HEK293T (cell line): ENCODE data around the gene MANEA.

Experiments used
- CTCF ChIA-PET: fragments of 350-600 bp; formaldehyde crosslinking; extraction: SDS; loops from one replicate; lab custom pipeline; 2021; ENCODE audit warnings: antibody characterized with exemption, inconsistent platforms; lab: Yijun Ruan, JAX
- POLR2A ChIA-PET: fragments of 350-600 bp; formaldehyde crosslinking; extraction: SDS; loops from one replicate; lab custom pipeline; 2020; ENCODE audit warnings: antibody characterized with exemption, inconsistent platforms; lab: Yijun Ruan, JAX
- DNase-seq: peaks from one replicate; pipeline ENCODE4 v3.0.0; 2012; ENCODE audit warnings: mixed read lengths; ENCODE audit errors: extremely low spot score
- ARNT ChIP-seq: fragments of 450-650 bp; IDR thresholded peaks from 2 replicates; pipeline ENCODE4 v1.6.1; 2017; ENCODE audit warnings: mild to moderate bottlenecking
- BHLHE40 ChIP-seq: fragments of 450-650 bp; IDR thresholded peaks from 2 replicates; pipeline ENCODE4 v1.6.1; 2016; ENCODE audit warnings: mild to moderate bottlenecking, moderate library complexity, borderline replicate concordance
- CTBP1 ChIP-seq: fragments of 450-650 bp; IDR thresholded peaks from 2 replicates; pipeline ENCODE4 v1.6.1; 2016; ENCODE audit warnings: borderline replicate concordance
- ELF4 ChIP-seq: fragments of 450-650 bp; IDR thresholded peaks from 2 replicates; pipeline ENCODE4 v1.6.1; 2017; ENCODE audit warnings: antibody characterized with exemption
- FOXA1 ChIP-seq: fragments of 450-650 bp; IDR thresholded peaks from 2 replicates; pipeline ENCODE4 v1.6.1; 2016; ENCODE audit warnings: mild to moderate bottlenecking
- FOXK2 ChIP-seq: fragments of 450-650 bp; IDR thresholded peaks from 2 replicates; pipeline ENCODE4 v1.6.1; 2016; ENCODE audit warnings: mild to moderate bottlenecking
- FOXM1 ChIP-seq: fragments of 450-650 bp; IDR thresholded peaks from 2 replicates; pipeline ENCODE4 v1.6.1; 2017; ENCODE audit warnings: mild to moderate bottlenecking, borderline replicate concordance
- HDGF ChIP-seq: fragments of 450-650 bp; IDR thresholded peaks from 2 replicates; pipeline ENCODE4 v1.6.1; 2017; ENCODE audit warnings: antibody characterized with exemption, borderline replicate concordance
- L3MBTL2 ChIP-seq: fragments of 450-650 bp; conservative IDR thresholded peaks from 2 replicates; pipeline ENCODE4 v1.6.1; 2016; ENCODE audit warnings: mild to moderate bottlenecking
- LEF1 ChIP-seq: fragments of 450-650 bp; IDR thresholded peaks from 2 replicates; pipeline ENCODE4 v1.6.1; 2017; ENCODE audit warnings: mild to moderate bottlenecking, borderline replicate concordance
- NFRKB ChIP-seq: fragments of 450-650 bp; IDR thresholded peaks from 2 replicates; pipeline ENCODE4 v1.6.1; 2016; ENCODE audit warnings: mild to moderate bottlenecking, moderate library complexity
- PKNOX1 ChIP-seq: fragments of 450-650 bp; IDR thresholded peaks from 2 replicates; pipeline ENCODE4 v1.6.1; 2016
- SP1 ChIP-seq: fragments of 450-650 bp; IDR thresholded peaks from 2 replicates; pipeline ENCODE4 v1.6.1; 2017
- SUZ12 ChIP-seq: fragments of 450-650 bp; IDR thresholded peaks from 2 replicates; pipeline ENCODE4 v1.6.1; 2016; ENCODE audit warnings: mild to moderate bottlenecking
- TARDBP ChIP-seq: fragments of 450-650 bp; IDR thresholded peaks from 2 replicates; pipeline ENCODE4 v1.6.1; 2016
- ZNF384 ChIP-seq: fragments of 450-650 bp; IDR thresholded peaks from 2 replicates; pipeline ENCODE4 v1.6.1; 2016

Gene MANEA

DNA sequence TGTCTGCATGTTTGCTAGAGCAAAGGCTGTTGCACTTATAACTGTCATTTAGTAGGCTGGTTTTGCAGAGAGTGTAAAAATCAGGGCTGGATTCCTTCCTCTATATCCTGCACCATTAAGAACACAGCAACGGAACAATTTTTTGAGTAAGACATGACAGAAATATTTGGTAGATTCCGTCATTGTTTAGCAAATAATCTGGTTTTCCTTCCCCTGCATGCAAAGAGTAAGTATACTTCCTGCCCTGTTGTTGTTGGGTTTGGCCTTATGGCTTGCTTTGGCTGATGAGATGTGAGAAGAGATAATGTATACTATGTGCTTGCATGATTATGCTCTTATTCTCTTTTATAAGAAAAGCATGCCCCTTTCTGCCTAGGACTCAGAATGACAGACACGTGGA is 23.8 kb downstream of the MANEA start:
- no peak for TF ChIP-seq L3MBTL2
- no peak for TF ChIP-seq ZNF384
- no peak for TF ChIP-seq FOXM1
- TF ChIP-seq FOXK2, result no peak
- TF ChIP-seq LEF1, result no peak
- CTCF ChIA-PET, result interaction anchor here (0.7 kb wide), 1 partner anchor 39 kb away, joined by 5 read pairs; no protein-coding TSS in a partner anchor
- DNase-seq, result no peak

GRCh38 chr6:95614094-95614493 is 36.8 kb downstream of the MANEA start:
- no peak for DNase-seq
- TF ChIP-seq FOXM1, result no peak
- TF ChIP-seq FOXK2, result no peak
- TF ChIP-seq SP1, result no peak
- TF ChIP-seq NFRKB, result no peak
- TF ChIP-seq L3MBTL2, result no peak
- no peak for TF ChIP-seq SUZ12
- no peak for TF ChIP-seq ELF4
- POLR2A ChIA-PET, result no interaction called here
- CTCF ChIA-PET, result no interaction called here

More for the DNA sequence above, 23.8 kb downstream of the MANEA start:
- POLR2A ChIA-PET, result no interaction called here

- CTCF ChIA-PET, result no interaction called here
- DNase-seq, result no peak
- POLR2A ChIA-PET, result no interaction called here
- TF ChIP-seq HDGF, result no peak
- no peak for TF ChIP-seq PKNOX1
- no peak for TF ChIP-seq ARNT
- no peak for TF ChIP-seq SP1
- no peak for TF ChIP-seq TARDBP
- TF ChIP-seq LEF1, result no peak
- TF ChIP-seq FOXA1, result no peak
- TF ChIP-seq SUZ12, result no peak
- TF ChIP-seq FOXM1, result no peak
Measured at GRCh38 chr6:95629551-95629950, 52.2 kb downstream of the MANEA start.

DNA sequence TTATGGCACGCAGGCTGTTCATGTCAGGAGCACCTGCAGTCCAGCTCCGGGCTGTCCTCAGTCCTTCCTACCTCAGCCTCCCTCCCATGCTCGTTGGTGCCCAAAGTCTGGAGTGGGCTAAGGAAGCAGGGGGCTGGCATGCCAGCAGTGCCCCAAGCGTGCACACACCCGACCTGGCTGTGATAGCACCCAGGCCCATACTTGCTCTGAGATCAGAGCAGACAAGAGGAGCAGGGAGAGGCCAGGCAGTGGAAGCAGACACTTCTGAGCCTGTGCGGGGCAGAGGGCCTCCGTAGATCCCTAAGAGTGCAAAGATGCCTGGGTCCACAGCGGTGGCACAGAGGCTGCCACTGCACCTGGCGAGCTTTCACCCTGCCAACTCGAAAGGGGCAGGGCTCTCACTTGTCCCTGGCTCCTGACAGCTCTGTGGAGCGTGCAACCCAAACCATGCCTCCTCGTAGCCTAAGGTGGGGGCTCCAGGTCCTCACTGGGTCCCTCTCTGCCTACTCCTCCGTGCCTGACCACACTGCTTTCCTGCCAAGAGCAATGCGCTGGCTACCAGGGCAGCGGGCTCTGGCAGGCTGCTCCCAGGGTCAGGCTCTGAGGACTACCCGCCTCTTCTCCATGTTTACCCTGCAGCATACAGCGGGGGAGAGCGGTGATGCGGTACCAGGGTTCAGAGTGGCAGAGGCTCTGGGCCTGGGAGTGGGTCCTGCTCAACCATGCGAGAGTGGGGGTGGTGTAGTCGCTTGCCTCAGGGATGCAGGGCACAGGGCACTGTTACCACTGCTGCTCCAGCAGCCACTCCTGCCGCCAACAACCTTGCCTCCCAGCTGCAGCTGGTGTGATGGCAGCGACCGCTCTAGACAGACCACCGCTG is 59.5 kb downstream of the MANEA start:
- no peak for DNase-seq
- POLR2A ChIA-PET, result no interaction called here
- CTCF ChIA-PET, result no interaction called here
- TF ChIP-seq BHLHE40 (no peak), ARNT (no peak), LEF1 (no peak), L3MBTL2 (no peak), TARDBP (no peak), ZNF384 (no peak), FOXA1 (no peak), FOXM1 (no peak), SP1 (no peak), PKNOX1 (no peak), NFRKB (no peak), ELF4 (no peak), CTBP1 (no peak), HDGF (no peak), SUZ12 (no peak), FOXK2 (no peak)

- TF ChIP-seq FOXM1 (no peak), L3MBTL2 (no peak), TARDBP (no peak), PKNOX1 (no peak), SUZ12 (no peak), NFRKB (no peak), LEF1 (no peak), FOXA1 (no peak), ELF4 (no peak), ZNF384 (no peak)
- ChIA-PET CTCF (no interaction called here), POLR2A (no interaction called here)
- no peak for DNase-seq
Measured at GRCh38 chr6:95648636-95649035, 71.3 kb downstream of the MANEA start.

DNA sequence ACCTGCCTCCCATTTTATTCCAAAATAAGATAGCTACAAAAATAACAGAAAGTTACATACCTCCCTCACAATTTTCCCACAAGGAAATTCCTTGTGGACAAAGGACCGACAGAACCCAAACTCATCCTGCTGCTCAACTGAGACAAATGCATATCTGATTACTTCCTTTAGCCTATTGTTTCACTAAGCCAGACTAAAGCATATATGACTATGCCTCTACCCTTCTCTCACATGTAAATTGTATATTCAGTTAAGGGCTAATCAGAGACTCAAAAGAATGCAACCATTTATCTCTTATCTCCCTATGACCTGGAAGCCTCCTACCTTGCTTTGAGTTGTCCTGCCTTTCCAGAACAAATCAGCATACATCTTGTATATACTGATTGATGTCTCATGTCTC is 72.1 kb downstream of the MANEA start:
- TF ChIP-seq HDGF (no peak), FOXK2 (no peak), L3MBTL2 (no peak), LEF1 (no peak)
- CTCF ChIA-PET, result no interaction called here

GRCh38 chr6:95654176-95654575 is 76.8 kb downstream of the MANEA start:
- POLR2A ChIA-PET, result no interaction called here
- no peak for DNase-seq
- CTCF ChIA-PET, result no interaction called here
- no peak for TF ChIP-seq NFRKB
- TF ChIP-seq HDGF, result no peak
- no peak for TF ChIP-seq SUZ12
- TF ChIP-seq ARNT, result no peak
- no peak for TF ChIP-seq CTBP1
- no peak for TF ChIP-seq FOXK2
- no peak for TF ChIP-seq FOXA1
- TF ChIP-seq ZNF384, result no peak
- TF ChIP-seq LEF1, result no peak
- TF ChIP-seq ELF4, result no peak
- TF ChIP-seq L3MBTL2, result no peak
- TF ChIP-seq PKNOX1, result no peak
- TF ChIP-seq TARDBP, result no peak
- no peak for TF ChIP-seq FOXM1
- TF ChIP-seq SP1, result no peak

More for the DNA sequence above, 72.1 kb downstream of the MANEA start:
- DNase-seq, result no peak
- POLR2A ChIA-PET, result no interaction called here
